Sigmoid colon (tissue), 4 donors: ENCODE data around the gene VCAN.

Source experiments
- CTCF ChIP-seq, 4 experiments: fragments of 450-650 bp in 3 of 4; fragments of 200-600 bp in 1 of 4; IDR thresholded peaks; one replicate each; pipeline ENCODE4 v1.5.1; 2016 to 2019; ENCODE audit warnings: antibody characterized with exemption in 4 of 4, mild to moderate bottlenecking in 3 of 4, moderate library complexity in 2 of 4
- EP300 ChIP-seq, 4 donors: sonication (generic); formaldehyde crosslinking; IDR thresholded peaks; one replicate each; pipeline ENCODE4 v1.6.1; 2017; ENCODE audit warnings: antibody characterized with exemption in 4 of 4
- POLR2A ChIP-seq, 2 donors: fragments of 450-650 bp; IDR thresholded peaks; one replicate each; pipeline ENCODE4 v1.6.1; 2016; ENCODE audit warnings: antibody characterized with exemption in 2 of 2, mild to moderate bottlenecking in 2 of 2, moderate library complexity in 2 of 2

GRCh38 chr5:83524991-83525390 is 53.4 kb downstream of the VCAN start:
- TF ChIP-seq POLR2A (IDR thresholded peaks at IDR 0.05) (no peak), CTCF (IDR thresholded peaks at IDR 0.05) (no peak), EP300 (IDR thresholded peaks at IDR 0.05) (no peak)
